ENCODE results near the gene KRTAP6-2.

The KRTAP6-2 gene

GRCh38 chr21:30615199-30615598, 16.5 kb upstream of the KRTAP6-2 start:
- Histone ChIP-seq H3K27me3 (ENCODE audit: control insufficient read depth in 1 of 2, insufficient read depth in 2 of 2, low read length in 2 of 2) (no peaks in the 10 kb centered on the region), H3K4me1 (ENCODE audit: insufficient read depth, low read length) (no peaks in the 10 kb centered on the region), H3K27ac (ENCODE audit: low read depth, low read length) (no peak overlapping the region), H3K36me3 (ENCODE audit: insufficient read depth, low read length) (no peaks in the 10 kb centered on the region), H3K9me3 (ENCODE audit: low read length) (no peaks in the 10 kb centered on the region), H3K9ac (ENCODE audit: low read length) (no peak overlapping the region), H3K4me3 (ENCODE audit: low read depth in 1 of 2, low read length in 2 of 2) (no peak overlapping the region)

DNA sequence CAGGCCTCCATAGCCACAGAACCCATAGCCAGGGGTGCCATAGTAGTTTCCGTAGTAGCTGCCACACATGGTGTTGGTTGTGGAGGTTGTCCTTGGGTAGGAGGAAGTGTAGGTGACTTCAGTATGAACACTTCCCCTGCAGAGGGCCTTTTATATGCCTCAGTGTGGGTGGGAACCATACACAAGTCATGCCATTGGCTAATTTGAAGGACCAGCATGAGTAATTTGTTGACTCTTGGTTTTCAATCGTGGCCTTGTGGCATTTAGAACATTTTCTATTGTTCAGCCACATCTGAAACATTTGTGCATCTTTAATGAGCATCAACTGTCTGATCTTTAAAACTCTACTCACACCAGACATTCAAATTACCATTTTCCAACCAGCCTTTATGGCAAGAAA, 15.1 kb upstream of the KRTAP6-2 start, which contains the start of gene KRTAP6-1:
KRTAP6-1 (minus strand) TSS at position 95 of the 400 bp plus-strand sequence; CDS start at position 69, 26 bp downstream.
- Histone ChIP-seq H3K9me3 (ENCODE audit: low read length) (no peaks in the 10 kb centered on the region), H3K9ac (ENCODE audit: low read length) (no peak within 1 kb of the TSS), H3K4me3 (ENCODE audit: low read depth in 1 of 2, low read length in 2 of 2) (no peak within 1 kb of the TSS), H3K27ac (ENCODE audit: low read depth, low read length) (no peak within 1 kb of the TSS), H3K27me3 (ENCODE audit: control insufficient read depth in 1 of 2, insufficient read depth in 2 of 2, low read length in 2 of 2) (no peaks in the 10 kb centered on the region), H3K4me1 (ENCODE audit: insufficient read depth, low read length) (no peaks in the 10 kb centered on the region), H3K36me3 (ENCODE audit: insufficient read depth, low read length) (no peaks in the 10 kb centered on the region)

- Histone ChIP-seq H3K9ac (ENCODE audit: low read length) (no peak overlapping the region), H3K4me3 (ENCODE audit: low read depth in 1 of 2, low read length in 2 of 2) (no peak overlapping the region), H3K27ac (ENCODE audit: low read depth, low read length) (no peak overlapping the region), H3K9me3 (ENCODE audit: low read length) (no peaks in the 10 kb centered on the region), H3K4me1 (ENCODE audit: insufficient read depth, low read length) (no peaks in the 10 kb centered on the region), H3K36me3 (ENCODE audit: insufficient read depth, low read length) (no peaks in the 10 kb centered on the region), H3K27me3 (ENCODE audit: control insufficient read depth in 1 of 2, insufficient read depth in 2 of 2, low read length in 2 of 2) (no peaks in the 10 kb centered on the region)
Observed at GRCh38 chr21:30612132-30612531, 13.4 kb upstream of the KRTAP6-2 start.

GRCh38 chr21:30605968-30606367, 7.3 kb upstream of the KRTAP6-2 start:
- no peaks in the 10 kb centered on the region for H3K4me1 ChIP-seq (ENCODE audit: insufficient read depth, low read length)
- no peak overlapping the region for H3K9ac ChIP-seq (ENCODE audit: low read length)
- H3K27ac ChIP-seq (ENCODE audit: low read depth, low read length) = no peak overlapping the region
- H3K27me3 ChIP-seq (ENCODE audit: control insufficient read depth in 1 of 2, insufficient read depth in 2 of 2, low read length in 2 of 2) = no peaks in the 10 kb centered on the region
- H3K4me3 ChIP-seq (ENCODE audit: low read depth in 1 of 2, low read length in 2 of 2) = no peak overlapping the region
- no peaks in the 10 kb centered on the region for H3K9me3 ChIP-seq (ENCODE audit: low read length)
- no peaks in the 10 kb centered on the region for H3K36me3 ChIP-seq (ENCODE audit: insufficient read depth, low read length)

DNA sequence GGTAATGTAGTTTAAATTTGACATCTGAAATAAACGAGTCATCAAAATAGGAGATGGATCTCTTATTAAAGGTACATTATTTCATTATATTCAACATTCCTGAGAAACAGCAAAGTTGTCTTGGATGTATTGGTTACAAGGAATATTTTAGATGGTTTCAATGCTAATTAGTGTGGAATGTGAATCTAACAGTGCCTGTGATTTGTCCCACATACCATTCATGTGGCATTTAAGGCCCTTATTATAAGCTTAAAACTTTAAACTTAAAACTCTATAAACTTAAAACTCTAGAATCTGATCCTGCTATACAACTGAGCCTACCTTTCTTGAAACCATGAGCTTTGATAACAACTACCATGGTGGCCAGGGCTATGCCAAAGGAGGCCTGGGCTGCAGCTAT, 2.1 kb upstream of the KRTAP6-2 start, which contains the start of gene KRTAP22-1:
KRTAP22-1 (plus strand) TSS at position 301 of the 400 bp plus-strand sequence.
- no peaks in the 10 kb centered on the region for H3K9me3 ChIP-seq (ENCODE audit: low read length)
- H3K9ac ChIP-seq (ENCODE audit: low read length) = no peak within 1 kb of the TSS
- no peaks in the 10 kb centered on the region for H3K27me3 ChIP-seq (ENCODE audit: control insufficient read depth in 1 of 2, insufficient read depth in 2 of 2, low read length in 2 of 2)
- H3K4me3 ChIP-seq (ENCODE audit: low read depth in 1 of 2, low read length in 2 of 2) = no peak within 1 kb of the TSS
- H3K4me1 ChIP-seq (ENCODE audit: insufficient read depth, low read length) = no peaks in the 10 kb centered on the region
- H3K27ac ChIP-seq (ENCODE audit: low read depth, low read length) = no peak within 1 kb of the TSS
- H3K36me3 ChIP-seq (ENCODE audit: insufficient read depth, low read length) = no peaks in the 10 kb centered on the region

DNA sequence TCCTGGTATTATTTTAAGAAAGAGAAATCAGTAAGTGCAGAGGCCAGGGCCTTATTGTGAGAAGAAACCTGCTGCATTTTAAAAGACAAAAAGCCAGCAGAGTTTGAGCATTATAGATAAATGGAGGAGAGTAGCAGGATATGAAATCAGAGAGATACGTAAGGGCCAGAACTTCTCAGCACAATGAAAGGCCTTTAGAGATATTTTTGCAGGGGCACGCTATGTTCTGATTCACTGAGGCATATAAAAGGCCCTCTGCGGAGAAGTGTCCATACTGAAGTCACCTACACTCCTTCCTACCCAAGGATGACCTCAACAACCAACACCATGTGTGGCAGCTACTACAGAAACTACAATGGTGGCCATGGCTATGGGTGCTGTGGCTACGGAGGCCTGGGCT, 6.6 kb downstream of the KRTAP6-2 start, which contains the start of gene KRTAP6-3:
KRTAP6-3 (plus strand) TSS at position 301 of the 400 bp plus-strand sequence; CDS start at position 307, 6 bp downstream.
- Histone ChIP-seq H3K4me3 (ENCODE audit: low read depth in 1 of 2, low read length in 2 of 2) (no peak within 1 kb of the TSS), H3K4me1 (ENCODE audit: insufficient read depth, low read length) (no peaks in the 10 kb centered on the region), H3K27ac (ENCODE audit: low read depth, low read length) (no peak within 1 kb of the TSS), H3K9ac (ENCODE audit: low read length) (no peak within 1 kb of the TSS), H3K36me3 (ENCODE audit: insufficient read depth, low read length) (no peaks in the 10 kb centered on the region), H3K9me3 (ENCODE audit: low read length) (no peaks in the 10 kb centered on the region), H3K27me3 (ENCODE audit: control insufficient read depth in 1 of 2, insufficient read depth in 2 of 2, low read length in 2 of 2) (no peaks in the 10 kb centered on the region)

- no peaks in the 10 kb centered on the region for H3K9me3 ChIP-seq (ENCODE audit: low read length)
- H3K36me3 ChIP-seq (ENCODE audit: insufficient read depth, low read length) = no peaks in the 10 kb centered on the region
- H3K4me1 ChIP-seq (ENCODE audit: insufficient read depth, low read length) = no peaks in the 10 kb centered on the region
- H3K27ac ChIP-seq (ENCODE audit: low read depth, low read length) = no peak within 1 kb of the TSS
- no peak within 1 kb of the TSS for H3K9ac ChIP-seq (ENCODE audit: low read length)
- no peaks in the 10 kb centered on the region for H3K27me3 ChIP-seq (ENCODE audit: control insufficient read depth in 1 of 2, insufficient read depth in 2 of 2, low read length in 2 of 2)
- H3K4me3 ChIP-seq (ENCODE audit: low read depth in 1 of 2, low read length in 2 of 2) = no peak within 1 kb of the TSS
Observed at GRCh38 chr21:30590297-30590696, 8.4 kb downstream of the KRTAP6-2 start, which contains the start of gene KRTAP22-2. Gene KRTAP22-2 (minus strand): TSS chr21:30590397.

- no peaks in the 10 kb centered on the region for H3K9me3 ChIP-seq (ENCODE audit: low read length)
- no peak overlapping the region for H3K27ac ChIP-seq (ENCODE audit: low read depth, low read length)
- no peak overlapping the region for H3K9ac ChIP-seq (ENCODE audit: low read length)
- no peaks in the 10 kb centered on the region for H3K4me1 ChIP-seq (ENCODE audit: insufficient read depth, low read length)
- H3K36me3 ChIP-seq (ENCODE audit: insufficient read depth, low read length) = no peaks in the 10 kb centered on the region
- no peaks in the 10 kb centered on the region for H3K27me3 ChIP-seq (ENCODE audit: control insufficient read depth in 1 of 2, insufficient read depth in 2 of 2, low read length in 2 of 2)
- H3K4me3 ChIP-seq (ENCODE audit: low read depth in 1 of 2, low read length in 2 of 2) = no peak overlapping the region
Observed at GRCh38 chr21:30582870-30583269, 15.8 kb downstream of the KRTAP6-2 start.

DNA sequence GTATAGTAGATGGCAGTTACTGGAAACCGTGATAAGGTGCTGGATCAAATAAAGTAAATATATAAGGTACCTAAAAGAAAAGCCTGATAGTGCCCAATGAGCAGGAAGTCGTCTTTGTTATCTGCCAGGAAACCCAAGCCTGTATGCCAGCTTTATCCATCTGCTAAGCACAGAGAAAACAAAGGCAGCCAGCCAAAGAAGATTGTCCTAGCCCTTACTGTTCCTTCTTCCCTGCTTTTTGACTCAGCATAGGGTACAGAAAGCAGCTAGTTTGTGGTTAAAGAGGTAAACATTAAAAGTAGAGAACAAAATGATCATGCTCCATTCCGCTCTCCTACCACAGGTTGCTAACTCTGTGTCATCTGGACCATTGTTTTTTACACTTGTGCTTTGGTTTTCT, 18.6 kb downstream of the KRTAP6-2 start:
- Histone ChIP-seq H3K36me3 (ENCODE audit: insufficient read depth, low read length) (no peaks in the 10 kb centered on the region), H3K4me3 (ENCODE audit: low read depth in 1 of 2, low read length in 2 of 2) (no peak overlapping the region), H3K27me3 (ENCODE audit: control insufficient read depth in 1 of 2, insufficient read depth in 2 of 2, low read length in 2 of 2) (no peaks in the 10 kb centered on the region), H3K9me3 (ENCODE audit: low read length) (no peaks in the 10 kb centered on the region), H3K27ac (ENCODE audit: low read depth, low read length) (no peak overlapping the region), H3K4me1 (ENCODE audit: insufficient read depth, low read length) (no peaks in the 10 kb centered on the region), H3K9ac (ENCODE audit: low read length) (no peak overlapping the region)

DNA sequence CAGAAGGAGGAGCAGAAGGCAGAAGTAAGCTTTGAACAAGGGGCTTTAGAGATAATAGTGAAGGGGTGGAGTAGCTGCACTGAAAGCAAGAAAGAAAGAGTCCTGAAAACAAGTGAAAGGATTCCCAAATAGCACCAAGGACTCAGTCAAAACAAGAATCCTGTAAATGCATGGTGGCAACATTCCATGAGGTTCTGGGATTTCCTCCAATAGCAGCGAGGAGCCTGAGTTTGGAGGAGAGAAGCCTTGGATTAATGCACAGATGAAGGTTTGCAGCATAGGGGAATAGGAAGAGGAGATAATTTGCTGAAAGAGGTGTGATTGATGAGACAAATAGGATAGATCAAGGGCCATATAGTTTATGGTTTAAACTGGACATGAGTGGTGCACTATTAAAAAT, 19.4 kb downstream of the KRTAP6-2 start:
- Histone ChIP-seq H3K36me3 (ENCODE audit: insufficient read depth, low read length) (no peaks in the 10 kb centered on the region), H3K4me3 (ENCODE audit: low read depth in 1 of 2, low read length in 2 of 2) (no peak overlapping the region), H3K9me3 (ENCODE audit: low read length) (no peaks in the 10 kb centered on the region), H3K4me1 (ENCODE audit: insufficient read depth, low read length) (no peaks in the 10 kb centered on the region), H3K9ac (ENCODE audit: low read length) (no peak overlapping the region), H3K27me3 (ENCODE audit: control insufficient read depth in 1 of 2, insufficient read depth in 2 of 2, low read length in 2 of 2) (no peaks in the 10 kb centered on the region), H3K27ac (ENCODE audit: low read depth, low read length) (no peak overlapping the region)

- H3K4me3 ChIP-seq (ENCODE audit: low read depth in 1 of 2, low read length in 2 of 2) = no peak overlapping the region
- no peaks in the 10 kb centered on the region for H3K4me1 ChIP-seq (ENCODE audit: insufficient read depth, low read length)
- H3K9me3 ChIP-seq (ENCODE audit: low read length) = no peaks in the 10 kb centered on the region
- no peaks in the 10 kb centered on the region for H3K36me3 ChIP-seq (ENCODE audit: insufficient read depth, low read length)
- H3K9ac ChIP-seq (ENCODE audit: low read length) = no peak overlapping the region
- no peaks in the 10 kb centered on the region for H3K27me3 ChIP-seq (ENCODE audit: control insufficient read depth in 1 of 2, insufficient read depth in 2 of 2, low read length in 2 of 2)
- no peak overlapping the region for H3K27ac ChIP-seq (ENCODE audit: low read depth, low read length)
Observed at GRCh38 chr21:30577766-30578165, 20.9 kb downstream of the KRTAP6-2 start.

DNA sequence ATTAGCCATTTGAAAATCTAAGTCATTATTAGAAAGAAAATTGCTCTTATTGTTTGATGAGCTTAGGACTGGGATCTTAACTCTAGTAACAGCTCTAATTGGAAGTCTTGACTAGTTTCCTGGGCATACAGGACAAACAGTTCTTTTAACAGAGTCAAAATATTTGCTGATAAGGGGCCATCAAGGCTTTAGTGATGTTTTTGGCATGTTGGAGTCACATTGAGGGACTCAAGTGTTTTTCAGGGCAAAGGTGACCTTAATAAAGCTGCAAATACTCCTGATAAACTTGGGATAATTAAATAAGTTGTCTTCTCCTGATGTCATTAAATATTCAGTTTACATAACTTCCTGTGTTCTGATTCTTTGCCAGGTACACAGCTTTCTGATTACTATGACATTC, 31.1 kb downstream of the KRTAP6-2 start:
- Histone ChIP-seq H3K9me3 (ENCODE audit: low read length) (no peaks in the 10 kb centered on the region), H3K36me3 (ENCODE audit: insufficient read depth, low read length) (no peaks in the 10 kb centered on the region), H3K27ac (ENCODE audit: low read depth, low read length) (no peak overlapping the region), H3K4me3 (ENCODE audit: low read depth in 1 of 2, low read length in 2 of 2) (no peak overlapping the region), H3K9ac (ENCODE audit: low read length) (no peak overlapping the region), H3K4me1 (ENCODE audit: insufficient read depth, low read length) (no peaks in the 10 kb centered on the region), H3K27me3 (ENCODE audit: control insufficient read depth in 1 of 2, insufficient read depth in 2 of 2, low read length in 2 of 2) (no peaks in the 10 kb centered on the region)
